H9 (cell line): ENCODE data around the gene NEAT1. TPM values are rescaled to one million over a fixed set of nuclear protein-coding genes. Genes with fewer than 3 reads are reported as not detected.

Source experiments
- DNase-seq: peaks from one replicate; pipeline ENCODE4 v3.0.0-alpha.2; 2017
- H2AFZ ChIP-seq: one replicate; pipeline ENCODE4 v1.6.1; 2013; ENCODE audit warnings: mild to moderate bottlenecking, low read length, control low read depth, moderate library complexity
- H2AK5ac ChIP-seq: 2 replicates; pipeline ENCODE4 v1.6.1; 2013; ENCODE audit warnings: low read length, control low read depth, mixed read lengths; ENCODE audit not compliant: insufficient read length
- H2BK120ac ChIP-seq: one replicate; pipeline ENCODE4 v1.6.1; 2013; ENCODE audit warnings: low read depth, mild to moderate bottlenecking, low read length, control low read depth, inconsistent platforms; ENCODE audit not compliant: poor library complexity, severe bottlenecking
- H2BK12ac ChIP-seq: 2 replicates; pipeline ENCODE4 v1.6.1; 2013; ENCODE audit warnings: low read length, control low read depth, mixed read lengths, low read depth; ENCODE audit not compliant: insufficient read length
- H2BK15ac ChIP-seq: 2 replicates; pipeline ENCODE4 v1.6.1; 2013; ENCODE audit warnings: low read depth, low read length, control low read depth
- H2BK20ac ChIP-seq: one replicate; pipeline ENCODE4 v1.6.1; 2013; ENCODE audit warnings: low read depth, mild to moderate bottlenecking, low read length, control low read depth, inconsistent platforms; ENCODE audit not compliant: poor library complexity, severe bottlenecking
- H2BK5ac ChIP-seq: 2 replicates; pipeline ENCODE4 v1.6.1; 2013; ENCODE audit warnings: low read length, control low read depth, mixed read lengths; ENCODE audit not compliant: insufficient read length
- H3K14ac ChIP-seq: 2 replicates; pipeline ENCODE4 v1.6.1; 2013; ENCODE audit warnings: low read length, control low read depth; ENCODE audit not compliant: insufficient read depth
- H3K18ac ChIP-seq: 2 replicates; pipeline ENCODE4 v1.6.1; 2013; ENCODE audit warnings: low read depth, mild to moderate bottlenecking, mixed read lengths, low read length, control low read depth; ENCODE audit not compliant: insufficient read length
- H3K23ac ChIP-seq: 2 replicates; pipeline ENCODE4 v1.6.1; 2013; ENCODE audit warnings: low read length, control low read depth, mixed read lengths, low read depth; ENCODE audit not compliant: insufficient read length
- H3K23me2 ChIP-seq: 2 replicates; pipeline ENCODE4 v1.6.1; 2013; ENCODE audit warnings: low read depth, mild to moderate bottlenecking, mixed read lengths, low read length, control low read depth; ENCODE audit not compliant: insufficient read length, poor library complexity, severe bottlenecking
- H3K27ac ChIP-seq: 2 replicates; pipeline ENCODE4 v1.5.1; 2013; ENCODE audit warnings: low read length, control low read depth, mixed read lengths, low read depth; ENCODE audit not compliant: insufficient read length
- H3K27me3 ChIP-seq: 2 replicates; pipeline ENCODE4 v1.6.1; 2013; ENCODE audit warnings: low read length, control low read depth, inconsistent platforms; ENCODE audit not compliant: insufficient read depth
- H3K4ac ChIP-seq: 2 replicates; pipeline ENCODE4 v1.6.1; 2013; ENCODE audit warnings: low read depth, mild to moderate bottlenecking, control low read depth, inconsistent platforms, low read length, moderate library complexity
- H3K4me1 ChIP-seq: 2 replicates; pipeline ENCODE4 v1.6.1; 2013; ENCODE audit warnings: low read length, control low read depth, inconsistent platforms; ENCODE audit not compliant: insufficient read depth
- H3K4me2 ChIP-seq: 2 replicates; pipeline ENCODE4 v1.6.1; 2013; ENCODE audit warnings: low read length, control low read depth, mixed read lengths; ENCODE audit not compliant: insufficient read length, insufficient read depth
- H3K56ac ChIP-seq: 2 replicates; pipeline ENCODE4 v1.6.1; 2013; ENCODE audit warnings: low read depth, mild to moderate bottlenecking, mixed read lengths, low read length, control low read depth; ENCODE audit not compliant: insufficient read length
- H3K79me1 ChIP-seq: 2 replicates; pipeline ENCODE4 v1.6.1; 2013; ENCODE audit warnings: low read depth, mild to moderate bottlenecking, moderate library complexity, low read length, control low read depth, inconsistent platforms; ENCODE audit not compliant: insufficient read depth, poor library complexity, severe bottlenecking
- H3K79me2 ChIP-seq: 2 replicates; pipeline ENCODE4 v1.6.1; 2013; ENCODE audit warnings: low read length, control low read depth, inconsistent platforms; ENCODE audit not compliant: insufficient read depth
- H3K9ac ChIP-seq: 2 replicates; pipeline ENCODE4 v1.6.1; 2013; ENCODE audit warnings: low read length, control low read depth, mixed read lengths; ENCODE audit not compliant: insufficient read length; ENCODE audit errors: extremely low read depth
- H3K9me3 ChIP-seq: one replicate; pipeline ENCODE4 v1.6.1; 2013; ENCODE audit warnings: low read depth, low read length, inconsistent platforms; ENCODE audit not compliant: control insufficient read depth
- H3T11ph ChIP-seq: one replicate; pipeline ENCODE4 v1.6.1; 2013; ENCODE audit warnings: mild to moderate bottlenecking, low read length, control low read depth, inconsistent platforms
- H4K20me1 ChIP-seq: one replicate; pipeline ENCODE4 v1.6.1; 2013; ENCODE audit not compliant: control insufficient read depth, insufficient read length, insufficient read depth
- H4K5ac ChIP-seq: 2 replicates; pipeline ENCODE4 v1.6.1; 2013; ENCODE audit warnings: low read depth, mild to moderate bottlenecking, mixed read lengths, low read length, control low read depth; ENCODE audit not compliant: insufficient read length
- H4K8ac ChIP-seq: replicated peaks from 2 replicates; pipeline ENCODE4 v1.6.1; 2013; ENCODE audit warnings: low read length, control low read depth, mixed read lengths, low read depth; ENCODE audit not compliant: insufficient read length
- H4K91ac ChIP-seq: 2 replicates; pipeline ENCODE4 v1.6.1; 2013; ENCODE audit warnings: low read depth, mild to moderate bottlenecking, moderate library complexity, mixed read lengths, low read length, control low read depth; ENCODE audit not compliant: insufficient read length
- H3K27ac Mint-ChIP-seq, 3 experiments: 2 replicates in 2 of 3; 3 replicates in 1 of 3; pipeline ENCODE4 v1.8.0; 2020 to 2021; ENCODE audit warnings: mixed read lengths in 3 of 3, mild to moderate bottlenecking in 1 of 3, moderate library complexity in 1 of 3
- H3K27me3 Mint-ChIP-seq: 2 replicates; pipeline ENCODE4 v1.8.0; 2021; ENCODE audit warnings: low read depth, mild to moderate bottlenecking, moderate library complexity, mixed read lengths
- H3K36me3 Mint-ChIP-seq, 3 experiments: 2 replicates in 2 of 3; 3 replicates in 1 of 3; pipeline ENCODE4 v1.8.0; 2020 to 2021; ENCODE audit warnings: low read depth in 3 of 3, mixed read lengths in 3 of 3; ENCODE audit not compliant: insufficient read depth in 1 of 3
- H3K4me1 Mint-ChIP-seq, 2 experiments: 2 replicates each; pipeline ENCODE4 v1.8.0; 2020; ENCODE audit warnings: mixed read lengths in 2 of 2
- H3K4me3 Mint-ChIP-seq, 2 experiments: 2 replicates in 1 of 2; 3 replicates in 1 of 2; pipeline ENCODE4 v1.8.0; 2020 to 2021; ENCODE audit warnings: mild to moderate bottlenecking in 2 of 2, mixed read lengths in 2 of 2, moderate library complexity in 1 of 2
- H3K9me3 Mint-ChIP-seq, 2 experiments: 2 replicates in 1 of 2; 3 replicates in 1 of 2; pipeline ENCODE4 v1.8.0; 2020; ENCODE audit warnings: mild to moderate bottlenecking in 2 of 2, mixed read lengths in 2 of 2, moderate library complexity in 1 of 2
- CTCF ChIP-seq: fragments of 200-600 bp; sonication (generic); conservative IDR thresholded peaks from 3 replicates; pipeline ENCODE4 v1.8.0; 2021; ENCODE audit warnings: antibody characterized with exemption, mild to moderate bottlenecking
- WGBS: extraction: QIAGEN DNeasy Blood & Tissue Kit; methylation state at CpG from one replicate; pipeline ENCODE4 v1.1.7; 2013; ENCODE audit warnings: missing lambda C conversion rate, low lambda C conversion rate, mixed read lengths; ENCODE audit not compliant: insufficient read length; ENCODE audit errors: extremely low coverage; 5-methylcytosine and 5-hydroxymethylcytosine counted together
- total RNA-seq: library from RNA; stranded (reverse); gene quantifications from 2 replicates; pipeline ENCODE4 v1.2.1, GENCODE V29; 2021

The NEAT1 gene
- total RNA-seq, 1 experiment from 2014 or later = 12.7 TPM

- H3T11ph ChIP-seq = no peak overlapping the region
- peaks cover 24% of the 10 kb centered on the region for H3K4me1 ChIP-seq
- H4K8ac ChIP-seq = no peak overlapping the region
- H3K4ac ChIP-seq = no peak overlapping the region
- Mint-ChIP-seq H3K27ac (peak overlapping the region; percentile 42 to 96 (median 82); a peak in 6 of 7 replicates), H3K9me3 (no peaks in the 10 kb centered on the region; a peak in 1 of 5 replicates), H3K36me3 (no peaks in the 10 kb centered on the region; a peak in 1 of 7 replicates), H3K27me3 (peaks cover 6% of the 10 kb centered on the region), H3K4me1 (peaks cover 64 to 66% of the 10 kb centered on the region in 2 experiments), H3K4me3 (peak overlapping the region in 1 of 2 experiments; percentile 40; a peak in 1 of 5 replicates)
- H2BK12ac ChIP-seq = peak overlapping the region; percentile 55
- no peaks in the 10 kb centered on the region for H4K20me1 ChIP-seq
- H3K18ac ChIP-seq = peak overlapping the region; percentile 61
- H2AK5ac ChIP-seq = no peak overlapping the region
- no peak overlapping the region for H3K9ac ChIP-seq
- H3K27me3 ChIP-seq = no peaks in the 10 kb centered on the region
- H3K79me1 ChIP-seq = no peaks in the 10 kb centered on the region
- H2AFZ ChIP-seq = no peak overlapping the region
- TF ChIP-seq CTCF = no peak
- WGBS = no CpG with 5 or more reads among the region's 5 CpGs
- no peaks in the 10 kb centered on the region for H3K79me2 ChIP-seq
- H3K23me2 ChIP-seq = peaks cover 13% of the 10 kb centered on the region
- H3K14ac ChIP-seq = no peak overlapping the region
- no peak overlapping the region for H3K4me2 ChIP-seq
- no peaks in the 10 kb centered on the region for H3K9me3 ChIP-seq
- H3K56ac ChIP-seq = no peak overlapping the region
- H2BK20ac ChIP-seq = no peak overlapping the region
- no peak overlapping the region for H2BK120ac ChIP-seq
- H2BK5ac ChIP-seq = no peak overlapping the region
- no peak overlapping the region for H4K91ac ChIP-seq
- no peak overlapping the region for H3K27ac ChIP-seq
- H4K5ac ChIP-seq = no peak overlapping the region
- no peak overlapping the region for H2BK15ac ChIP-seq
- no peak for DNase-seq
- no peak overlapping the region for H3K23ac ChIP-seq
Measured at GRCh38 chr11:65485920-65486219, 63.3 kb downstream of the NEAT1 start.
